ENCODE results near the gene CD300LG.

CD300LG gene

DNA sequence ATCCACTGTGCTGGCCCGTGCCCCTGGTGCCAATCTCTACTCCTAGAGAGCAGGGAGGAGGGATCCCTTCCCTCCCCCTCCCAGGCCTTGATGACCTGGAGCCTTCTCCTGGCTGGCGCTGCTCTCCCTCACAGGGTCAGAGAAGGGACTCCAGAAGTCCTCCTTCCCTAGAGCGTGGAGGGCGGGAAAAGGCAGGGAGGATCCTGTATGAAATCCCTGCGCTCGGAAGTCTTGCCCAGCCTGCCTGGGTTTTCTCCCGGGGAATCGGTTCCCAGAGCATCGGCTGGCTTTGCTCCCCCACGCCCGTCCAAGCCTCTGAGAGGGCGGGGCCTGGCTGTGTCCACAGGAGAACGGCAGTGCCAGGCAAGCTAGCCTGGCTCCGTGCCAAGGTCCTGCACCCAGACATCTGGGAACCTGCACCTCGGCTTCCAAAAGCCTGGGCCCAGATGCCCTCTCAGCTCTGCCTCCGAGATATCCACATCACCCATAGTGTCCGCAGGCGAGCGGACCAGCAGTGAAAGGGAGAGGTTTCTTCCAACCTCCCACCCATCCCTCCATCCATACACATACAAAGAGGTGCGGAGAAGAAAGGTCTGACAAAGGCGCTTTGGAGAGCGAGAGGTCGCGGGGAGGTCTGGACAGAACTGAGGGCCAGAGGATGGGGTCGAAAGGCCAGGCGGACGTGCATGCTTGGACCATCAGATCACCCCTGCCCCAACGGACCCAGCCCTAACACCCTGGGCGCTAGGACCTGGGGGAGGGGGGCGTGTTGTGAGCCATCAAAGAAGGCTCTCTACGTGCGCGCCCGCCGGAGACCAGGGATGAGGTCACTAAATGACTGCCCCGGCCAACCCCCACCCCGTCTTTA, 59.2 kb downstream of the CD300LG start:
- DNase-seq (ENCODE audit: low read depth, low spot score), result no peak

DNA sequence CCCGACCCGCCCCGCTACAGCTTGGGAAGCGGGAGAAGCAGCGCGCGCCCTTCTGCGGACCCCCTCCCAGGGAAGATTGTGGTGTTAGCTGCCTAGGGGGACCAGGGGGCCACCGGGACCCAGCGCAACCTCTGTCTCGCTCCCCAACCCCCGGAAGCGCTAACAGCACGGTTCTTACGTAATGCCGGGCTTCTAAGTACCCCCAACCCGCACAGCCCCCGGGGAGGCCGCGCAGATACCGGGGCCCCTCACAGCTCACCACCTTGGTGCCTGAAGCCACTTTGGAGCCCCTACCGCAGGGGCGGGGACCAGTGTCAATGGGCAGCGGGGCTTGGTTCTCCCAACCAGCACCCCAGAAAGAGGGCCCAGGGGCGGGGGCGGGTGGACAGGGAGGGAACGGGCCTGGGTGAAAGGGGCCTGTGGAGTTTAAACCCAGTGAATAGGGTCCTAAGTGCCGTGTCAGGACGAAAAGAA, 60.0 kb downstream of the CD300LG start:
- DNase-seq (ENCODE audit: low read depth, low spot score), result no peak

- DNase-seq (ENCODE audit: low read depth, low spot score), result peak; percentile 33
Observed at GRCh38 chr17:43907425-43907981, 60.5 kb downstream of the CD300LG start, which contains the start of gene MPP2. Gene MPP2 (minus strand): TSS chr17:43907536. CDS start chr17:43904460, 3,076 bp downstream.

GRCh38 chr17:43907998-43908721, 61.2 kb downstream of the CD300LG start:
- peak; percentile 20 for DNase-seq (ENCODE audit: low read depth, low spot score)

- no peak for DNase-seq (ENCODE audit: low read depth, low spot score)
Observed at GRCh38 chr17:43909537-43910231, 62.7 kb downstream of the CD300LG start.

DNA sequence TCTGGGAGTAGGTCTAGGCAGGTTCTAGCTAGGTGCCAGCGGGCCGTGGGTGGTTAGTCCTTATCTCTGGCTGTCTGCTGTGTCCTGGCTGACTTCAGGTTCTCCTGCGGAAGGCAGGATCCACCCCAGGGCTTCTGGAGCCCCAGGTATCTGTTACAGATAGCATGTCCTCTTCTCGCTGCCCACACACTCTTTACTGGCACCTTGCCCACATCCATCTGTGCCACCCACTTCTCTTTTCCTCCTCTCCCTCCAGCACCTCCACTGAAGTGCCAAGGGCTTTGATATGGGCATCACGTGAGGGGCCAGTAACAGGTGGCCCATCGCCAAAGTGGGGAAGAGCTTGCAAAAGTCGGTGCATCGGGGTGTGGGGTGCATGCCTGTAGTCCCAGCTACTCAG, 64.9 kb downstream of the CD300LG start:
- no peak for DNase-seq (ENCODE audit: low read depth, low spot score)

DNA sequence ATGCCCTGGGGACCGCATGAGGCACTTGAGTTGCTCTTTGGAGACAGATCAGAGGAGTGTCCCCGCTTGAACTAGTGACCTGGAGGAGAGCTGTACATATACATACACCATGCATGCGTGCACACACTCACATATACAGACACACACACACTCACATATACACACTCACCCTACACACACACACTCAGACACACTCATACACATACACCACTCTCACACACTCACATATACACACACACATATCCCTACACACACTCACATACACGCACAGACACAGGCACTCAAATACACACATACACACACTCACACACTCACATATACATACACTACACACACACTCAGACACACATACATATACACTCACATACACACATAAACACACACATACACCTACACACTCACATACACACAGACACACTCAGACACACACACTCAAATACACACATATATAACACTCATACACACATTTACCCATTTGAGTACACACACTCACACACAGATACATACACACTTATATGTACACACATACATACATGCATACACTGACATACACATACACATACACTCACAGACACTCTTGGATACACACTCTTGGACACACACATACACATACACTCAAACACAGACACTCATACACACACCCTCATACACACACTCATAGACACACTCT, 65.8 kb downstream of the CD300LG start:
- DNase-seq (ENCODE audit: low read depth, low spot score), result no peak
